GM12864 (cell line): Measurements from ENCODE around the gene NELFCD.

ENCODE experiments used
- DNase-seq: peaks from one replicate; pipeline ENCODE4 v3.0.0-alpha.2; 2011; ENCODE audit warnings: low read depth
- H3K4me3 ChIP-seq: 2 replicates; pipeline ENCODE4 v1.5.1; 2011; ENCODE audit warnings: mild to moderate bottlenecking, low read depth, low read length, control low read depth
- CTCF ChIP-seq: IDR thresholded peaks from 2 replicates; pipeline ENCODE4 v1.5.1; 2011; ENCODE audit warnings: low read depth, mild to moderate bottlenecking, moderate library complexity, low read length, control low read depth, inconsistent platforms; ENCODE audit errors: missing control alignments

NELFCD gene

GRCh38 chr20:58984691-58985090 lies 3.6 kb downstream of the NELFCD start:
- TF ChIP-seq CTCF, result no peak
- no peak overlapping the region for H3K4me3 ChIP-seq
- no peak for DNase-seq

GRCh38 chr20:58985656-58986055 lies 4.6 kb downstream of the NELFCD start:
- no peak overlapping the region for H3K4me3 ChIP-seq
- no peak for DNase-seq
- TF ChIP-seq CTCF, result no peak

GRCh38 chr20:58986286-58986967 lies 5.4 kb downstream of the NELFCD start:
- TF ChIP-seq CTCF, result no peak
- no peak for DNase-seq
- no peak overlapping the region for H3K4me3 ChIP-seq

GRCh38 chr20:58986968-58987517 lies 6.0 kb downstream of the NELFCD start:
- no peak for DNase-seq
- no peak overlapping the region for H3K4me3 ChIP-seq
- TF ChIP-seq CTCF, result no peak

GRCh38 chr20:58987790-58988564 lies 6.9 kb downstream of the NELFCD start:
- no peak for TF ChIP-seq CTCF
- no peak for DNase-seq
- H3K4me3 ChIP-seq, result no peak overlapping the region

- no peak for DNase-seq
- no peak overlapping the region for H3K4me3 ChIP-seq
- no peak for TF ChIP-seq CTCF
Measured at GRCh38 chr20:58988565-58988882, 7.5 kb downstream of the NELFCD start.
